Parathyroid adenoma (tissue), 2 donors: ENCODE data around the gene NDUFV3.
A peak's percentile ranks its signal among the peaks of the same experiment; 100 is the strongest.

Source experiments
- H2AFZ ChIP-seq: fragments of 300-600 bp; sonication (generic); one replicate; pipeline ENCODE4 v1.7.0; 2017; ENCODE audit warnings: antibody characterized with exemption, mild to moderate bottlenecking
- H3K27ac ChIP-seq: fragments of 300-600 bp; sonication (generic); one replicate; pipeline ENCODE4 v1.7.0; 2017
- H3K27me3 ChIP-seq: fragments of 300-600 bp; sonication (generic); one replicate; pipeline ENCODE4 v1.7.0; 2017; ENCODE audit warnings: low read length; ENCODE audit not compliant: control insufficient read depth, insufficient read depth
- H3K36me3 ChIP-seq: fragments of 300-600 bp; sonication (generic); one replicate; pipeline ENCODE4 v1.7.0; 2017; ENCODE audit warnings: low read length; ENCODE audit not compliant: control insufficient read depth, insufficient read depth
- H3K4me1 ChIP-seq: fragments of 300-600 bp; sonication (generic); one replicate; pipeline ENCODE4 v1.7.0; 2017; ENCODE audit warnings: control low read depth
- H3K4me2 ChIP-seq: fragments of 300-600 bp; sonication (generic); one replicate; pipeline ENCODE4 v1.7.0; 2017; ENCODE audit warnings: low read length
- H3K4me3 ChIP-seq: fragments of 300-600 bp; sonication (generic); one replicate; pipeline ENCODE4 v1.7.0; 2017; ENCODE audit warnings: low read depth, low read length
- H3K79me2 ChIP-seq: fragments of 300-600 bp; sonication (generic); one replicate; pipeline ENCODE4 v1.7.0; 2017; ENCODE audit warnings: control low read depth
- H3K9ac ChIP-seq: fragments of 300-600 bp; sonication (generic); one replicate; pipeline ENCODE4 v1.7.0; 2017; ENCODE audit warnings: mild to moderate bottlenecking
- H3K9me3 ChIP-seq: fragments of 300-600 bp; sonication (generic); one replicate; pipeline ENCODE4 v1.7.0; 2017; ENCODE audit warnings: low read length; ENCODE audit not compliant: control insufficient read depth
- TF ChIP-seq, protein P1 (sequence below): fragments of 300-600 bp; sonication (generic); IDR thresholded peaks from one replicate; pipeline ENCODE4 v1.7.0; 2017; ENCODE audit warnings: antibody characterized with exemption, mild to moderate bottlenecking
- donor health status: primary hyperparathyroidism.

Gene NDUFV3

DNA sequence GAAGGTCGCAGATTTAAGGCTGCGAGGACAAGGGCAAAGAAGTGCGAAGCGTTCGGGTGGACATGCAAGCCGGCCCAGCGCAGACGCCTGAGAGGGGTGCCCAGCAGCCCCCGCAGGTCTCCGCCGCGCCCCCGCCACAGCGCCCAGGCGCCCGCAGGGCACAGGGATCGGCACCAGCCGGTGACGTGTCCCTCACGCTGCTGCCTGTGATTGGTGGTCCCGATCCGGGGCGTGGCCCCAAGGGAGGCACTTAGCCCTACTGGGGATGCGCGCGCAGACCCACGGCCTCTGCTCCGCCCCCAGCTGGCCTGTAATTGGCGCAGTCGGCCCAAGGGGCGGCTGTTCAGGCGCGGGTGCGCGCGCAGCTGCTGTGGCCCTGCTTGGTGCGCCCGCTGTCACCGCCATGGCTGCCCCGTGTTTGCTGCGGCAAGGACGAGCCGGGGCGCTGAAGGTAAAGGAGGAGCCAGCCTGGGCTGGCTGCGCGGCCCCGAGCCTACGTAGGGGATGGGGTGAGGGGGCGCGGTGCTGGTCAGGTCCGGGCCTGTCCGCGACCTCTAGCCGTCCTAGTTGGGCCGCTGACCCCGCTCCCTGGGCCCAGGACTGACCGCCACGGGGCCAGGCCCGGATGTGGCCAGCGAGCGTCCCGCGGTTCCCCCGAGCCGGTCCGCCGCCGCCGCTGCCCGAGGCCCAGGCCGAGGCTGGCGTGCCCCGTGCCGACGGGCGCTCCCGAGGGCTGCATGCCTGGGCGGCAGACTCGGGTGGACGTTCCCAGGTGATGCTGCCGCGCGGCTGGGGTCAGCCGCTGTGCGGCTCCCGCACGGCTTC, at the start of gene NDUFV3:
TSS of gene NDUFV3 (plus strand) at position 379 of the 825 bp plus-strand sequence. CDS start at position 404, 25 bp downstream.
- peaks cover 14% of the 10 kb centered on the region for H3K79me2 ChIP-seq
- no peaks in the 10 kb centered on the region for H3K4me1 ChIP-seq
- H3K27me3 ChIP-seq = no peaks in the 10 kb centered on the region
- no peaks in the 10 kb centered on the region for H3K36me3 ChIP-seq
- TF ChIP-seq, protein P1, sequence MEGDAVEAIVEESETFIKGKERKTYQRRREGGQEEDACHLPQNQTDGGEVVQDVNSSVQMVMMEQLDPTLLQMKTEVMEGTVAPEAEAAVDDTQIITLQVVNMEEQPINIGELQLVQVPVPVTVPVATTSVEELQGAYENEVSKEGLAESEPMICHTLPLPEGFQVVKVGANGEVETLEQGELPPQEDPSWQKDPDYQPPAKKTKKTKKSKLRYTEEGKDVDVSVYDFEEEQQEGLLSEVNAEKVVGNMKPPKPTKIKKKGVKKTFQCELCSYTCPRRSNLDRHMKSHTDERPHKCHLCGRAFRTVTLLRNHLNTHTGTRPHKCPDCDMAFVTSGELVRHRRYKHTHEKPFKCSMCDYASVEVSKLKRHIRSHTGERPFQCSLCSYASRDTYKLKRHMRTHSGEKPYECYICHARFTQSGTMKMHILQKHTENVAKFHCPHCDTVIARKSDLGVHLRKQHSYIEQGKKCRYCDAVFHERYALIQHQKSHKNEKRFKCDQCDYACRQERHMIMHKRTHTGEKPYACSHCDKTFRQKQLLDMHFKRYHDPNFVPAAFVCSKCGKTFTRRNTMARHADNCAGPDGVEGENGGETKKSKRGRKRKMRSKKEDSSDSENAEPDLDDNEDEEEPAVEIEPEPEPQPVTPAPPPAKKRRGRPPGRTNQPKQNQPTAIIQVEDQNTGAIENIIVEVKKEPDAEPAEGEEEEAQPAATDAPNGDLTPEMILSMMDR = peak; percentile 11
- peak within 1 kb of the TSS; percentile 41 for H3K9ac ChIP-seq
- H3K9me3 ChIP-seq = no peaks in the 10 kb centered on the region
- peak within 1 kb of the TSS; percentile 88 for H3K4me3 ChIP-seq
- H3K27ac ChIP-seq = peak within 1 kb of the TSS; percentile 92
- H2AFZ ChIP-seq = peak within 1 kb of the TSS; percentile 88
- H3K4me2 ChIP-seq = peak within 1 kb of the TSS; percentile 83

DNA sequence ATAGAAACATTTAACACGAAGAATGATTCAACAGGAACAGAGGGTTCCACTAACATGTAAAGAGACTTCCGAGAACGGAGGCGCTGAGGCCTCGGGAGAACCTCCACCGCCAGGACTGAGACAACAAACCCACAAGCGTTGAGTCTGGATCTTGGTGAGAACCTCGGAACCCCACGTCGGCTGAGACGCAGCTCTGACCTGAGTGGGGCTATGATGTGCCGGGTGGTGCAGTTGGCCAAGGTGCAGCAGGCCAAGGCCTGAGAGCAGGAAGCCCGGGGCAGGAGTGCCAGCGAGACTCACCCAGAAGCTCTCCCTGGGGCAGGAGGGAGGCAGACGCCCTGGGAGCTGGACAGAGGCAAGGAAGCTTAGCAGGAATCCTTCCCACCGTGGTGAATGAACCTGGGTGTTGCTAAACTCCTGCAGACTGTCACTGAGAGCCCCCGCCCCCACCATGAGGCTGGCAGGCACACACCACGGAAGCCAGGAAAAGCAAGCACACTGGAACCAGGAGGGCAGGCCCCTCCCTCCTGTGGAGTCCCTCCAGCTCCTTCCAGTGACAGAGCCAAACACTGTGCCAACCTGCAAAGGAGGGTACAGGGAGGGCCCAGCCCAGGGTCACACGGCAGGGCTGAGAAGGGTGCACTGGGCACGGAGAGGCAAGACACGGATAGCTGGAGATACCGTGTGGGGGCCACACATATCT, 48.5 kb upstream of the NDUFV3 start:
- H3K9me3 ChIP-seq = no peaks in the 10 kb centered on the region
- H3K4me1 ChIP-seq = no peaks in the 10 kb centered on the region
- no peaks in the 10 kb centered on the region for H3K27me3 ChIP-seq
- no peak overlapping the region for H3K9ac ChIP-seq
- no peak overlapping the region for H3K27ac ChIP-seq
- no peak overlapping the region for H3K4me2 ChIP-seq
- H3K4me3 ChIP-seq = no peak overlapping the region
- H3K79me2 ChIP-seq = no peaks in the 10 kb centered on the region
- H2AFZ ChIP-seq = no peak overlapping the region
- TF ChIP-seq, protein P1 = no peak
- H3K36me3 ChIP-seq = no peaks in the 10 kb centered on the region

DNA sequence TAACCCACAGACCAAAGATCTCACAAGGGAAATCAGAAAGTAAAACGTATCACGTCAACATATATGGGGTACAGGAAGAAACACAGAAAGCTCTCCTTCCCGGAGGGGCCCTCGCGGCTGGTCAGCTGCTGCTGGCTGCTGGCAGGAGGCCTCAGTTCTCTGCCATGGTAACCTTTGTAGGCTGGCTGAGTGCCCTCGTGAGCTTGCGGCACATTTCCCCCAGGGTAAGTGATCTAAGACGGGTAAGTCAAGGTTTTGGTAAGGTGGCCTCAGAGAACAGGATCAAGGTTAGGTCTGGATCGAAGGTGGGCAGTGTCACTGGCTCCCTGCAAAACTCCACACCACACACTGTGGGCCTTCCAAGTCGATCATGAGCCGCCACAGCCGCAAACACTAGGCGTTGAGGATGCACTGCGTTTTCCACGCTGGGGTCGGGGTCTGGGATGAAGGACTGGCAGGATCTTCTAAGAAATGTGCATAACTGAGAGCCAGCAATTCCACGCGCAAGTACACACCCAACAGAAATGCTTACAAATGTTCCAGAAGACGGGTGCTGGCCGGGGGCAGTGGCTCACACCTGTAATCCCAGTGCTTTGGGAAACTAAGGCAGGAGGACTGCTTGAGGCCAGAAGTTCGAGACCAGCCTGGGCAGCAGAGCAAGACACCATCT, 47.7 kb upstream of the NDUFV3 start:
- no peak overlapping the region for H3K9ac ChIP-seq

DNA sequence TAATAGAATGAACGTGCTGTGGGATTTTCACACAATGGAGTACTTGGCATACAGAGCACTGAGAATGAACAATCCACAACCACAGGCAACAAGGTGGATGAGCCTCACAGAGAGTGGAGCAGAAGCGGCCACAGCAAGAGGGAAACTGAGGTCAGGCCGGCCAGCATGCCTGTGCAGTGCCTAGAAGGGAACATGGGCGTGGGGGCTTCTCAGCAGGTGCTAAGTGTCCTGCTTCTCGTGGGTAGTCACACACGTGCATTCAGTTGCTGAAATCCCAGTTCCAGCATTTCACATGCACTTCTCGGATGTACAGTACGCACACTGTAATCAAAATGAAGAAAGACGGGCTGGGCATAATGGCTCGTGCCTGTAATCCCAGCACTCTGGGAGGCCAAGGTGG, 46.9 kb upstream of the NDUFV3 start:
- Histone ChIP-seq H3K27ac (no peak overlapping the region), H2AFZ (no peak overlapping the region), H3K9ac (no peak overlapping the region), H3K4me3 (no peak overlapping the region), H3K9me3 (no peaks in the 10 kb centered on the region), H3K79me2 (no peaks in the 10 kb centered on the region), H3K4me2 (no peak overlapping the region), H3K36me3 (no peaks in the 10 kb centered on the region), H3K27me3 (no peaks in the 10 kb centered on the region), H3K4me1 (no peaks in the 10 kb centered on the region)
- TF ChIP-seq, protein P1 = no peak

More for the DNA sequence above, 47.7 kb upstream of the NDUFV3 start:
- no peaks in the 10 kb centered on the region for H3K79me2 ChIP-seq
- H3K4me2 ChIP-seq = no peak overlapping the region
- no peaks in the 10 kb centered on the region for H3K36me3 ChIP-seq
- TF ChIP-seq, protein P1 = no peak
- H3K9me3 ChIP-seq = no peaks in the 10 kb centered on the region
- no peak overlapping the region for H3K27ac ChIP-seq
- no peak overlapping the region for H3K4me3 ChIP-seq
- no peaks in the 10 kb centered on the region for H3K27me3 ChIP-seq
- no peak overlapping the region for H2AFZ ChIP-seq
- no peaks in the 10 kb centered on the region for H3K4me1 ChIP-seq
